HG03060 (cell line): ENCODE data around the gene FAM90A26.
"Not testable (repeated sequence)": the region's sequence is repeated elsewhere in the genome, so short reads cannot be mapped to it uniquely, and the experiment has no call there.

Source experiments
- ATAC-seq: cut with Tn5 transposase; IDR thresholded peaks from one replicate; pipeline ENCODE4 v1.9.1; 2021; ENCODE audit warnings: low read depth, moderate number of reproducible peaks; ENCODE audit not compliant: unreplicated experiment

Gene FAM90A26, protein sequence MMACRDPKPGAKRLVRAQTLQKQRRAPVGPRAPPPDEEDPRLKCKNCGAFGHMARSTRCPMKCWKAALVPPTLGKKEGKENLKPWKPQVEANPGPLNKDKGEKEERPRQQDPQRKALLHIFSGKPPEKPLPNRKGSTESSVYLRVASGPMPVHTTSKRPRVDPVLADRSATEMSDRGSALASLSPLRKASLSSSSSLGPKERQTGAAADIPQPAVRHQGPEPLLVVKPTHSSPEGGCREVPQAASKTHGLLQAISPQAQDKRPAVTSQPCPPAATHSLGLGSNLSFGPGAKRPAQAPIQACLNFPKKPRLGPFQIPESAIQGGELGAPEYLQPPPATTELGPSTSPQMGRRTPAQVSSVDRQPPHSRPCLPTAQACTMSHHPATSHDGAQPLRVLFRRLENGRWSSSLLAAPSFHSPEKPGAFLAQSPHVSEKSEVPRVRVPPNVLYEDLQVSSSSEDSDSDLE

DNA sequence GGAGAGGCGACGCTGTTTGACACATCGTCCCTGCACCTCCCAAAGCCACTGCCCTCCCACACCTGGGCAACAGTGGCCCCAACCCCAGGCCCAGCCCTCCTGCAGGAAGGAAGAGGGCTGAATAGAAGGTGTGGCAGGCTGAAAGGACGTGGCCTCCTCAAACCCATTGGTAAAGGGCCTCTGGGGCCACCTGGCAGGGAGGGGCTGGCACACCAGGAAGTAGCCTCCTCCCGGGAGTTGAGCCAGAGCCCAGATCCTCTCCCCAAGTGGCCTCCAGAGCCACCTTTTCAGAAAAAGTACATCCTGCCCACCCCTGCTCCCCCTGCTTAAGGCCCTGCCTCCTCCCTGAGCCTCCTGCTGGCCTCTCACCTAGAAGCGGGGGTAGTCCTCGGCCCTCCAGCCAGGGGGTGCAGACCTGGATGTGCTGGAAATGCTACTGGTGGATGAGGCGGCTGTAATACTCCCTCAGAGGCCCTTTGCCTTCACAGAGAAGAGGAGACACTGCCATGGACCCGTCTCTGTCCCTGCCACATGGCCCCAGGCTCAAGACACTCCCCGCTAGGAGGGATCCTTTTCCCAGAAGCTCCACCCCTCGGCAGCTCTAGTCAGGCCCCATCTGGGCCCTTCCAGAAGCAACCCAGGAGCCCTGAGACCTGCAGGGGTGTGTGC, at the start of gene FAM90A26:
Gene FAM90A26, plus strand, starts transcription at position 619 of the 669 bp plus-strand sequence. CDS start 2,764 bp downstream, outside the sequence.
- not testable (repeated sequence) for ATAC-seq

- ATAC-seq = not testable (repeated sequence)
Observed at GRCh38 chr4:9122711-9123110, 47.5 kb upstream of the FAM90A26 start.

DNA sequence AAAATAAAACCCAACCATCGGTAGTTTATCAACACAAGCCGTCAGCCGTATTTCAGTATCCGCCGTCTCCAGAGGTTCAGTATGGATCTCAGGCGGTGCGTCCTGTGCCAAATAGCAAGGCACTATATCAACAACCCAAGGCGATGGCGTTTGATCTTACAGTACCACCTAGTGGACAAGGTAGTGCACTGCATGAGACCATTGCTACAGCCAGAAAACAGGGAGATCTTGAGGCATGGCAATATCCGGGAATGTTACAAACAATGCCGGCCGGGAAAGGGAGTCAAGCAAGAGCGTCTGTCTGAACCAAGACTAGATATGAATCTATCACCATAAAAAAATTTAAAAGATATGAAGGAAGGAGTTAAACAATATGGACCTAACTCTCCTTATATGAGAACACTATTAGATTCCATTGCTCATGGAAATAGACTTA, 46.6 kb upstream of the FAM90A26 start:
- not testable (repeated sequence) for ATAC-seq

DNA sequence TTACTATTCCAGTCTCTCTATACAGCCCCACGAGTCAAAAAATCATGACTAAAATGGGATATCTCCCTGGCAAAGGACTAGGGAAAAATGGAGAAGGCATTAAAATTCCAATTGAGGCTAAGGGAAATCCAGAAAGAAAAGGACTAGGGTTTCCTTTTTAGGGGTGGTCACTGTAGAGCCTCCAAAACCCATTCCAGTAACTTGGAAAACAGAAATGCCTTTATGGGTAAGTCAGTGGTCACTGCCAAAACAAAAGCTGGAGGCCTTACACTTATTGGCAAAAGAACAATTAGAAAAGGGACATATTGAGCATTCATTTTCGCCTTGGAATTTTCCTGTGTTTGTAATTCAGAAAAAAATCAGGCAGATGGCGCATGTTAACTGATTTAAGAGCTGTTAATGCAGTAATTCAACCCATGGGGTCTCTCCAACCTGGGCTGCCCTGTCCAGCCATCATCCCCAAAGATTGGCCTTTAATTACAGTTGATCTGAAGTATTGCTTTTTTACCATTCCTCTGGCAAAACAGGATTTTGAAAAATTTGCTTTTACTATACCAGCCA, 44.5 kb upstream of the FAM90A26 start:
- not testable (repeated sequence) for ATAC-seq

GRCh38 chr4:9131420-9131819, 38.8 kb upstream of the FAM90A26 start:
- not testable (repeated sequence) for ATAC-seq

DNA sequence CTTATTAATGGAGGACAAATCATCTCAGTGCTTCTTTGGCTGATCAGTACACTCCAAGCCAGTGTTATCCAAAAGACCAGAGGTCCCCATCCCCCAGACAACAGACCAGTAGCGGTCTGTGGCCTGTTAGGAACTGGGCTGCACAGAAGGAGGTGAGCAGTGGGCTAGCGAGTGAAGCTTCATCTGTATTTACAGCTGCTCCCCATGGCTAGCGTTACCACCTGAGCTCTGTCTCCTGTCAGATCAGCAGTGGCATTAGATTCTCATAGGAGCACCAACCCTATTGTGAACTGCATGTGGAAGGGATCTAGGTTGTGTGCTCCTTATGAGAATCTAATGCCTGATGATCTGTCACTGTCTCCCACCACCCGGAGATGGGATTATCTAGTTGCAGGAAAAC, 37.4 kb upstream of the FAM90A26 start:
- not testable (repeated sequence) for ATAC-seq

- not testable (repeated sequence) for ATAC-seq
Observed at GRCh38 chr4:9134011-9134410, 36.2 kb upstream of the FAM90A26 start.

GRCh38 chr4:9134556-9134955, 35.7 kb upstream of the FAM90A26 start:
- not testable (repeated sequence) for ATAC-seq

DNA sequence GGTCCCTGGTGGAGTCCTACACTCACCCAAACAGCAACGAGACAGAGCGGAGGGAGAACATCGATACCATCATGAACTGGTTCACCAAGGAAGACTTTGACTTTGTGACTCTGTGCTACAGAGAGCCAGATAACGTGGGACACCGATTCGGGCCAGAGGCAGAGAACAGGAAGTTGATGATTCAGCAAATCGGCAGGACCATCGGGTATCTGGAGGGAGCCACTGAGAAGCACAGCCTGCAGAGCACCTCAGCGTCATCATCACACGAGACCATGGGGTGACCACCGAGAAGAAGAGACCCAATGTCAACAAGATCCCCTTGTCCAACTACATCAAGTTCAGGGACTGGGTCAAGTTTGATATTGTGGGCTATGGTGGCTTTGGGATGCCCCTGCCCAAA, 29.2 kb upstream of the FAM90A26 start:
- not testable (repeated sequence) for ATAC-seq

DNA sequence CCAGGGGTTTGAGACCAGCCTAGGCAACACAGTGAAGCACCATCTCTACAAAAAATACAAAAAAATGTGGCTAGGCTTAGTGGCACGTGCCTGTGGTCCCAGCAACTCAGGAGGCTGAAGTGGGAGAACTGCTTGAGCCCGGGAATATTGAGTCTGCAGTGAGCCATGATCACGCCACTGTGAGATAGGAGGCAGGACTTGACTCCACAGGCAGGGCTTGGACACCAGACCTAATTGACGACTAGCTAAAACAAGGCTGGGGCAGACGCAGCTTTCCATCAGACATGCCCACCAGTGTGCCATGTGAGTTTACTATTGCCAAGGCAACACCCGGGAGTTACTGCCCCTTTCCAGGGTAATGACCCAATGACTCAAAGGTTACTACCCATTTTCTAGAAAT, 27.4 kb upstream of the FAM90A26 start:
- not testable (repeated sequence) for ATAC-seq

DNA sequence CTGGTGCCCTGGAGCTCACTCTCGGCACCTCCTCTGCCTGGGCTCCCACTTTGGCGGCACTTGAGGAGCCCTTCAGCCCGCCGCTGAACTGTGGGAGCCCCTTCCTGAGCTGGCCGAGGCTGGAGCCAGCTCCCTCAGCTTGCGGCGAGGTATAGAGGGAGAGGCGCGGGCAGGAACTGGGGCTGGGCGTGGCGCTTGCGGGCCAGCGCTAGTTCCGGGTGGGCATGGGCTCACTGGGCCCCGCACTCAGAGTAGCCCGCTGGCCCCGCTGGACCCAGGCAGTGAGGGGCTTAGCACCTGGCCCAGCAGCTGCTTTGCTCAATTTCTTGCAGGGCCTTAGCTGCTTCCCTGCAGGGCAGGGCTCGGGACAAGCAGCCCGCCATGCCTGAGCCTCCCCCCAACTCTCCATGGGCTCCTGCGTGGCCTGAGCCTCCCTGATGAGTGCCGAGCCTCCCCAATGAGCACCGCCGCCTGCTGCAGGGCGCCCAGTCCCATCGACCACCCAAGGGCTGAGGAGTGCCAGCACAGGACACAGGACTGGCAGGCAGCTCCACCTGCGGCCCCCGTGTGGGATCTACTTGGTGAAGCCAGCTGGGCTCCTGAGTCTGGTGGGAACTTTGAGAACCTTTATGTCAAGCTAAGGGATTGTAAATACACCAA, 26.7 kb upstream of the FAM90A26 start:
- no peak for ATAC-seq

- ATAC-seq = no peak
Observed at GRCh38 chr4:9146967-9147366, 23.2 kb upstream of the FAM90A26 start.

DNA sequence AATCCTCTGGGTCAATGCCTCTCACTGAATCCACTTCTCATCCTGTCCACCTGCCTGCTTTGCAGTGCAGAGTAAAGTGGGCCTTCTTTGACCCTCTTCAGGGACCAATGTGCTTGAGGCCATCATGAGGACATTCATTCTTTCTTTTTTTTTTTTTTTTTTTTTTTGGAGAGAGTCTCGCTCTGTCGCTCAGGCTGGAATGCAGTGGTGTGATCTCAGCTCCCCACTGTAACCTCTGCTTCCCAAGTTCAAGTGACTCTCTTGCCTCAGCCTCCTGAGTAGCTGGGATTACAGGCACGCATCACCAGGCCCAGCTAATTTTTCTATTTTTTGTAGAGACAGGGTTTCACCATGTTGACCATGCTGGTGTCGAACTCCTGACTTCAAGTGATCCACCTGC, 22.8 kb upstream of the FAM90A26 start:
- not testable (repeated sequence) for ATAC-seq

GRCh38 chr4:9148611-9149409, 21.4 kb upstream of the FAM90A26 start:
- not testable (repeated sequence) for ATAC-seq

GRCh38 chr4:9151809-9152179, 18.4 kb upstream of the FAM90A26 start:
- ATAC-seq = not testable (repeated sequence)

- ATAC-seq = not testable (repeated sequence)
Observed at GRCh38 chr4:9152180-9153007, 17.8 kb upstream of the FAM90A26 start.

DNA sequence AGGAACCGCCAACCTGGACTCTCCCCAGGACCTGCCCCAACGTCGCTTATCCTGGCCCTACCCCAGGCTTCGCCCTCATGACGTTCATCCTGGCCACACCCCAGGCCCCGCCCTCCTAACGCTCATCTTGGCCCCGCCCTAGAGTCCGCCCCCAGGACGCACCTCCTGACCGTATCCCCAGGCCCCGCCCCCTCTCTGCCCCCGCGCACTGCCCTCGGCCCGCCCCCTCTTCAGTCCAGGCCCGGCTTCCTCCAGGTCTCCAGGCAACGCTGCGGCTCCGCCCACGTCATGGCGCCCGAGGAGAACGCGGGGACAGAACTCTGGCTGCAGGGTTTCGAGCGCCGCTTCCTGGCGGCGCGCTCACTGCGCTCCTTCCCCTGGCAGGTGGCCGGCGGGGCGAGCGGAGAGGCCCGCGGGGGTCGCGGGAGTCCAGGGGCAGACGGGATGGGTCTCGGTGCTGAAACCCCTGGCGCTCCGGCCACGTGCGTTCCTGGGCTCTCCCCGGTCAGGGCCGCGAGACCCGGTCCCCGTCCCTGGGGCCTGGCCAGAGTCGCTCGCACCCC, 17.1 kb upstream of the FAM90A26 start:
- not testable (repeated sequence) for ATAC-seq

- not testable (repeated sequence) for ATAC-seq
Observed at GRCh38 chr4:9153571-9154157, 16.5 kb upstream of the FAM90A26 start.
